HCT116 (cell line): ENCODE data around the gene AIDA. TPM values are rescaled to one million over a fixed set of nuclear protein-coding genes. Genes with fewer than 3 reads are reported as not detected.

Experiments used
- ATAC-seq: fragments of 200-7000 bp; cut with Tn5 transposase; 2 replicates; pipeline ENCODE4 v1.9.1; 2020; ENCODE audit warnings: mild to moderate bottlenecking, moderate library complexity
- BruUV-seq: library from RNA; stranded (reverse); fragments of 400-500 nt; replicated peaks from 2 replicates; lab custom pipeline; 2021; lab: Mats Ljungman, UMichigan
- CTCF ChIA-PET: fragments of 300-600 bp; sonication (Branson Sonifier 250); formaldehyde crosslinking; loops from one replicate; lab custom pipeline; 2021; ENCODE audit warnings: antibody characterized with exemption; lab: Charles Lee
- POLR2A ChIA-PET: fragments of 300-600, 350-600 bp; sonication (Branson Sonifier 250); formaldehyde crosslinking; loops from one replicate; lab custom pipeline; 2021; ENCODE audit warnings: antibody characterized with exemption; lab: Charles Lee
- RAD21 ChIA-PET, 2 experiments: fragments of 300-600 bp; sonication (Branson Sonifier 250); formaldehyde crosslinking; loops; one replicate each; lab custom pipeline; 2023; ENCODE audit warnings: low total read pairs in 2 of 2; ENCODE audit not compliant: uncharacterized antibody in 2 of 2, unreplicated experiment in 2 of 2, low non-redundant PET in 1 of 2; lab: Charles Lee
- DNase-seq: peaks from one replicate; pipeline ENCODE4 v3.0.0-alpha.2; 2010; ENCODE audit warnings: low read depth, low spot score
- H2AFZ ChIP-seq: fragments of 200-600 bp; shearing (Covaris generic), sonication (generic); 2 replicates; pipeline ENCODE4 v1.6.1; 2017; ENCODE audit warnings: low read depth, mixed run types, mixed read lengths, antibody characterized with exemption, low read length; ENCODE audit not compliant: poor library complexity, severe bottlenecking
- H3K27ac ChIP-seq: 2 replicates; pipeline ENCODE4 v1.5.1; 2012; ENCODE audit warnings: low read depth, low read length
- H3K27me3 ChIP-seq: fragments of 200-600 bp; sonication (generic); 2 replicates; pipeline ENCODE4 v1.6.1; 2016; ENCODE audit warnings: mixed run types, low read length, mixed read lengths; ENCODE audit not compliant: insufficient read depth
- H3K36me3 ChIP-seq, 2 experiments: fragments of 200-500 bp in 1 of 2; fragments of 200-600 bp in 1 of 2; sonication (Bioruptor generic) in 1 of 2; sonication (generic) in 1 of 2; 2 replicates each; pipeline versions ENCODE4 v1.5.1 to v1.6.1; 2014 to 2016; ENCODE audit warnings: low read length in 2 of 2, inconsistent platforms in 1 of 2, mixed read lengths in 1 of 2, mixed run types in 1 of 2; ENCODE audit not compliant: insufficient read depth in 2 of 2, control insufficient read depth in 1 of 2
- H3K4me1 ChIP-seq, 2 experiments: fragments of 200-600 bp in 1 of 2; sonication (generic) in 1 of 2; 2 replicates each; pipeline versions ENCODE4 v1.5.1 to v1.6.1; 2012 to 2017; ENCODE audit warnings: low read length in 2 of 2, inconsistent platforms in 1 of 2, mild to moderate bottlenecking in 1 of 2, mixed read lengths in 1 of 2, mixed run types in 1 of 2, moderate library complexity in 1 of 2; ENCODE audit not compliant: insufficient read depth in 2 of 2, control insufficient read depth in 1 of 2
- H3K4me2 ChIP-seq: fragments of 200-600 bp; sonication (generic); 2 replicates; pipeline ENCODE4 v1.6.1; 2017; ENCODE audit warnings: mixed run types, low read length, mixed read lengths
- H3K4me3 ChIP-seq, 2 experiments: fragments of 200-600 bp in 1 of 2; sonication (generic) in 1 of 2; replicated peaks in 1 of 2; 2 replicates each; pipeline ENCODE4 v1.5.1; 2011 to 2016; ENCODE audit warnings: low read length in 2 of 2, control low read depth in 1 of 2, low read depth in 1 of 2, mild to moderate bottlenecking in 1 of 2, mixed read lengths in 1 of 2, mixed run types in 1 of 2
- H3K79me2 ChIP-seq: fragments of 200-600 bp; sonication (generic); 2 replicates; pipeline ENCODE4 v1.6.1; 2017; ENCODE audit warnings: mild to moderate bottlenecking, mixed run types, low read length, moderate library complexity, mixed read lengths; ENCODE audit not compliant: insufficient read depth
- H3K9ac ChIP-seq: fragments of 200-600 bp; sonication (generic); 2 replicates; pipeline ENCODE4 v1.6.1; 2016; ENCODE audit warnings: low read length, mixed read lengths
- H3K9me2 ChIP-seq: fragments of 200-600 bp; sonication (generic), shearing (Covaris generic); 2 replicates; pipeline ENCODE4 v1.6.1; 2017; ENCODE audit warnings: mixed run types, mild to moderate bottlenecking, moderate library complexity; ENCODE audit not compliant: insufficient read depth
- H3K9me3 ChIP-seq, 2 experiments: fragments of 200-500 bp in 1 of 2; fragments of 200-600 bp in 1 of 2; sonication (Bioruptor generic) in 1 of 2; sonication (generic) in 1 of 2; 2 replicates each; pipeline ENCODE4 v1.6.1; 2014 to 2017; ENCODE audit warnings: low read length in 2 of 2, mixed read lengths in 2 of 2, inconsistent platforms in 1 of 2, low read depth in 1 of 2, mild to moderate bottlenecking in 1 of 2, mixed run types in 1 of 2, moderate library complexity in 1 of 2; ENCODE audit not compliant: control insufficient read depth in 1 of 2, insufficient read depth in 1 of 2
- H4K20me1 ChIP-seq: fragments of 200-600 bp; sonication (generic), shearing (Covaris generic); 2 replicates; pipeline ENCODE4 v1.6.1; 2017; ENCODE audit warnings: mixed run types, mild to moderate bottlenecking, moderate library complexity; ENCODE audit not compliant: insufficient read depth
- CBX3 ChIP-seq: IDR thresholded peaks from 2 replicates; pipeline ENCODE4 v1.6.1; 2012; ENCODE audit warnings: low read depth
- CEBPB ChIP-seq: IDR thresholded peaks from 2 replicates; pipeline ENCODE4 v1.6.1; 2012; ENCODE audit warnings: low read depth
- ELF1 ChIP-seq: IDR thresholded peaks from 2 replicates; pipeline ENCODE4 v1.6.1; 2012; ENCODE audit warnings: low read depth, borderline replicate concordance
- FOSL1 ChIP-seq: IDR thresholded peaks from 2 replicates; pipeline ENCODE4 v1.6.1; 2012; ENCODE audit warnings: low read depth
- JUND ChIP-seq: IDR thresholded peaks from 2 replicates; pipeline ENCODE4 v1.6.1; 2012
- POLR2A ChIP-seq: IDR thresholded peaks from 2 replicates; pipeline ENCODE4 v1.7.0; 2011; ENCODE audit warnings: borderline replicate concordance; ENCODE audit not compliant: insufficient read depth, insufficient read length; ENCODE audit errors: extremely low read depth
- SP1 ChIP-seq: IDR thresholded peaks from 2 replicates; pipeline ENCODE4 v1.6.1; 2012; ENCODE audit warnings: low read depth
- TCF7L2 ChIP-seq: IDR thresholded peaks from 2 replicates; pipeline ENCODE4 v1.7.0; 2011; ENCODE audit warnings: borderline replicate concordance, inconsistent platforms; ENCODE audit not compliant: insufficient read depth, insufficient read length; ENCODE audit errors: extremely low read depth
- YY1 ChIP-seq: IDR thresholded peaks from 2 replicates; pipeline ENCODE4 v1.6.1; 2011; ENCODE audit warnings: low read length, low read depth, moderate library complexity, mild to moderate bottlenecking; ENCODE audit not compliant: insufficient replicate concordance; ENCODE audit errors: extremely low read depth
- ZFX ChIP-seq: fragments of 450-650 bp; IDR thresholded peaks from 2 replicates; pipeline ENCODE4 v1.6.1; 2017
- intact Hi-C: fragments of 100-400 bp; cut with micrococcal nuclease; formaldehyde crosslinking; loops from 2 replicates; pipeline ENCODE4 v1.10.0; 2022
- total RNA-seq: library from RNA; stranded (reverse); gene quantifications from one replicate; pipeline ENCODE4 v1.2.1, GENCODE V29; 2021; ENCODE audit not compliant: unreplicated experiment
- TF ChIP-seq, protein P1 (sequence below): IDR thresholded peaks from 2 replicates; pipeline ENCODE4 v1.6.1; 2012
- TF ChIP-seq, protein P2 (sequence below): IDR thresholded peaks from 2 replicates; pipeline ENCODE4 v1.6.1; 2012; ENCODE audit warnings: low read depth
- TF ChIP-seq, protein P3 (sequence below): IDR thresholded peaks from 2 replicates; pipeline ENCODE4 v1.6.1; 2012
- TF ChIP-seq, protein P4 (sequence below): IDR thresholded peaks from 2 replicates; pipeline ENCODE4 v1.6.1; 2011; ENCODE audit warnings: mild to moderate bottlenecking, low read length, moderate library complexity; ENCODE audit not compliant: insufficient replicate concordance; ENCODE audit errors: extremely low read depth

The AIDA gene
- total RNA-seq, 1 experiment from 2014 or later = 53.2 TPM

DNA sequence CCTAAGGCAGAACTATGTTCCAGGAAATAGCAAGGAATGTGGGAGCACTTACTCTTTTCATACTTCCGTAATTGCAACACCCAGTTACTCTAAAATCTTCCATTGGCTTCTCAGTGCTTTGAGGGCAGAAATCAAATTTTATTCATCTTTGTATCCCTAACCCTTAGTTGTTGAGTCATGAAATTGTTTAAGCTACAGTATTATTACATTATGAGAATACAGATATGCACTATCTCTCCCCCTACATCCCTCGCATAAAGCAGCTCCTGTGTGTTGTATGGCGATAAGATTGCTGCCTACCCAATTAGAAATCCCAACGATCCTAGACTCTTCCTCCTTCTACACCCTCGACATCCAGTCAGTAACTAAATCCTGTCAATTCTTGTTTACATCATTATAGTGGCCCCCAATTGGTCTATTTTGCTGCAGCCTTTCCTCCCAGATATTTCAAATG, 2.6 kb downstream of the AIDA start:
- ATAC-seq (no peak), DNase-seq (no peak)
- no peak overlapping the region for H3K4me2 ChIP-seq
- no peaks in the 10 kb centered on the region for H3K9me3 ChIP-seq
- intact Hi-C loops = loop anchor here (5.0 kb wide), 1 partner anchor 67 kb away; no protein-coding TSS in a partner anchor
- no peaks in the 10 kb centered on the region for H3K27me3 ChIP-seq
- peaks cover 0 to 12% of the 10 kb centered on the region in 2 experiments; a peak in 2 of 4 replicates for H3K4me1 ChIP-seq
- ChIA-PET POLR2A (no interaction called here), CTCF (no interaction called here), RAD21 (no interaction called here)
- TF ChIP-seq, protein P1, sequence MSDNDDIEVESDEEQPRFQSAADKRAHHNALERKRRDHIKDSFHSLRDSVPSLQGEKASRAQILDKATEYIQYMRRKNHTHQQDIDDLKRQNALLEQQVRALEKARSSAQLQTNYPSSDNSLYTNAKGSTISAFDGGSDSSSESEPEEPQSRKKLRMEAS = no peak
- TF ChIP-seq FOSL1 (no peak), ELF1 (no peak), ZFX (no peak), TCF7L2 (no peak), SP1 (no peak), CBX3 (no peak), CEBPB (no peak), YY1 (no peak), POLR2A (no peak), JUND (no peak)
- TF ChIP-seq, protein P2, sequence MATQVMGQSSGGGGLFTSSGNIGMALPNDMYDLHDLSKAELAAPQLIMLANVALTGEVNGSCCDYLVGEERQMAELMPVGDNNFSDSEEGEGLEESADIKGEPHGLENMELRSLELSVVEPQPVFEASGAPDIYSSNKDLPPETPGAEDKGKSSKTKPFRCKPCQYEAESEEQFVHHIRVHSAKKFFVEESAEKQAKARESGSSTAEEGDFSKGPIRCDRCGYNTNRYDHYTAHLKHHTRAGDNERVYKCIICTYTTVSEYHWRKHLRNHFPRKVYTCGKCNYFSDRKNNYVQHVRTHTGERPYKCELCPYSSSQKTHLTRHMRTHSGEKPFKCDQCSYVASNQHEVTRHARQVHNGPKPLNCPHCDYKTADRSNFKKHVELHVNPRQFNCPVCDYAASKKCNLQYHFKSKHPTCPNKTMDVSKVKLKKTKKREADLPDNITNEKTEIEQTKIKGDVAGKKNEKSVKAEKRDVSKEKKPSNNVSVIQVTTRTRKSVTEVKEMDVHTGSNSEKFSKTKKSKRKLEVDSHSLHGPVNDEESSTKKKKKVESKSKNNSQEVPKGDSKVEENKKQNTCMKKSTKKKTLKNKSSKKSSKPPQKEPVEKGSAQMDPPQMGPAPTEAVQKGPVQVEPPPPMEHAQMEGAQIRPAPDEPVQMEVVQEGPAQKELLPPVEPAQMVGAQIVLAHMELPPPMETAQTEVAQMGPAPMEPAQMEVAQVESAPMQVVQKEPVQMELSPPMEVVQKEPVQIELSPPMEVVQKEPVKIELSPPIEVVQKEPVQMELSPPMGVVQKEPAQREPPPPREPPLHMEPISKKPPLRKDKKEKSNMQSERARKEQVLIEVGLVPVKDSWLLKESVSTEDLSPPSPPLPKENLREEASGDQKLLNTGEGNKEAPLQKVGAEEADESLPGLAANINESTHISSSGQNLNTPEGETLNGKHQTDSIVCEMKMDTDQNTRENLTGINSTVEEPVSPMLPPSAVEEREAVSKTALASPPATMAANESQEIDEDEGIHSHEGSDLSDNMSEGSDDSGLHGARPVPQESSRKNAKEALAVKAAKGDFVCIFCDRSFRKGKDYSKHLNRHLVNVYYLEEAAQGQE = no peak
- TF ChIP-seq, protein P3, sequence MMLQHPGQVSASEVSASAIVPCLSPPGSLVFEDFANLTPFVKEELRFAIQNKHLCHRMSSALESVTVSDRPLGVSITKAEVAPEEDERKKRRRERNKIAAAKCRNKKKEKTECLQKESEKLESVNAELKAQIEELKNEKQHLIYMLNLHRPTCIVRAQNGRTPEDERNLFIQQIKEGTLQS = no peak
- TF ChIP-seq, protein P4, sequence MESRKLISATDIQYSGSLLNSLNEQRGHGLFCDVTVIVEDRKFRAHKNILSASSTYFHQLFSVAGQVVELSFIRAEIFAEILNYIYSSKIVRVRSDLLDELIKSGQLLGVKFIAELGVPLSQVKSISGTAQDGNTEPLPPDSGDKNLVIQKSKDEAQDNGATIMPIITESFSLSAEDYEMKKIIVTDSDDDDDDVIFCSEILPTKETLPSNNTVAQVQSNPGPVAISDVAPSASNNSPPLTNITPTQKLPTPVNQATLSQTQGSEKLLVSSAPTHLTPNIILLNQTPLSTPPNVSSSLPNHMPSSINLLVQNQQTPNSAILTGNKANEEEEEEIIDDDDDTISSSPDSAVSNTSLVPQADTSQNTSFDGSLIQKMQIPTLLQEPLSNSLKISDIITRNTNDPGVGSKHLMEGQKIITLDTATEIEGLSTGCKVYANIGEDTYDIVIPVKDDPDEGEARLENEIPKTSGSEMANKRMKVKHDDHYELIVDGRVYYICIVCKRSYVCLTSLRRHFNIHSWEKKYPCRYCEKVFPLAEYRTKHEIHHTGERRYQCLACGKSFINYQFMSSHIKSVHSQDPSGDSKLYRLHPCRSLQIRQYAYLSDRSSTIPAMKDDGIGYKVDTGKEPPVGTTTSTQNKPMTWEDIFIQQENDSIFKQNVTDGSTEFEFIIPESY = no peak
- no TSS peak for BruUV-seq
- no peaks in the 10 kb centered on the region for H3K9me2 ChIP-seq
- H3K79me2 ChIP-seq = peaks cover 80% of the 10 kb centered on the region
- H3K4me3 ChIP-seq = no peak overlapping the region
- H3K9ac ChIP-seq = no peak overlapping the region
- no peak overlapping the region for H3K27ac ChIP-seq
- no peak overlapping the region for H2AFZ ChIP-seq
- no peaks in the 10 kb centered on the region for H3K36me3 ChIP-seq
- H4K20me1 ChIP-seq = no peaks in the 10 kb centered on the region
